Gastroesophageal sphincter (tissue), 3 donors: Measurements from ENCODE around the gene RPL12.

Experiments
- CTCF ChIP-seq, 4 experiments: fragments of 200-600 bp in 2 of 4; fragments of 450-650 bp in 2 of 4; sonication (generic) in 1 of 4; IDR thresholded peaks; one replicate each; pipeline ENCODE4 v1.5.1; 2017 to 2019; ENCODE audit warnings: antibody characterized with exemption in 4 of 4, mild to moderate bottlenecking in 2 of 4, moderate library complexity in 2 of 4
- EP300 ChIP-seq: sonication (generic); formaldehyde crosslinking; IDR thresholded peaks from one replicate; pipeline ENCODE4 v1.6.1; 2017; ENCODE audit warnings: antibody characterized with exemption, mild to moderate bottlenecking
- POLR2AphosphoS5 ChIP-seq: sonication (generic); formaldehyde crosslinking; IDR thresholded peaks from one replicate; pipeline ENCODE4 v1.6.1; 2017; ENCODE audit warnings: antibody characterized with exemption

- no peak for TF ChIP-seq EP300
- no peak for TF ChIP-seq CTCF (IDR thresholded peaks at IDR 0.05)
- no peak for TF ChIP-seq POLR2AphosphoS5
Measured at GRCh38 chr9:127447416-127448111, 3.6 kb downstream of the RPL12 start.
